ENCODE data around the gene FMN2.
"Not testable (repeated sequence)": the region's sequence is repeated elsewhere in the genome, so short reads cannot be mapped to it uniquely, and the experiment has no call there.

The FMN2 gene

DNA sequence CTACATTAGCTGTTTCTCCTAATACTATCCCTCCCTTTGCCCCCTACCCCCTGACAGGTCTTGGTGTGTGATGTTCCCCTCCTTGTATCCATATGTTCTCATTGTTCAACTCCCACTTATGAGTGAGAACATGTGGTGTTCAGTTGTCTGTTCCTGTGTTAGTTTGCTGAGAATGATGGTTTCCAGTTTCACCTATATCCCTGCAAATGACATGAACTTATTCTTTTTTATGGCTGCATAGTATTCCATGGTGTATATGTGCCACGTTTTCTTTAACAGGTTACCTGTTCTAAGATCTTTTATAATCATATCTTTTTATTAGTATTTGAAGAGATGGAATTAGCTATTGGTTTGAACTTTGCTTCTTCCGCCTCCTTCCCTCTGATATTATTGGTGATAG is 172.8 kb downstream of the FMN2 start:
- DNase-seq, result not testable (repeated sequence)

- no peak for DNase-seq
These were observed 179.4 kb downstream of the FMN2 start for GRCh38 chr1:240271081-240271480.

DNA sequence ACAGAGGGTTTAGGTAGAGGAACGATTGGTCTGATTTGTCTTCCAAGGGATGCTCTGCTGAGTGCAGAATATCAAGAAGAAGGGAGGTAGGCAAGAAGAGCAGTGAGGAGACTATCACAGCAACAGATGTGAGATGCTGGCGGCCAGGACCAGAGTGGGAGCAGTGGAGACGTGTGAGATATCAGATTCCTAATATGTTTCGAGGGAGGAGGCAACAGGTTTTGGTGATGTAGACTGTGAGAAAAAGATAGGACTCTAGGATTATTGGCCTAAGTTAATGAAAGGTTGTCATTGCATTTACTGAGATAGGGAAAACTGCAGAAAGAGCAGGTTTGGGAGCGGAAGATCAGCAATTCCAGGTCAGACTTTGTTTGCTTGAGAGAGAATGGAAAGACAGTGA is 182.9 kb downstream of the FMN2 start:
- no peak for DNase-seq

- not testable (repeated sequence) for DNase-seq
These were observed 183.5 kb downstream of the FMN2 start for GRCh38 chr1:240275219-240275618.

GRCh38 chr1:240278082-240278481 is 186.4 kb downstream of the FMN2 start:
- no peak for DNase-seq

GRCh38 chr1:240280560-240281322 is 189.1 kb downstream of the FMN2 start:
- no peak for DNase-seq

DNA sequence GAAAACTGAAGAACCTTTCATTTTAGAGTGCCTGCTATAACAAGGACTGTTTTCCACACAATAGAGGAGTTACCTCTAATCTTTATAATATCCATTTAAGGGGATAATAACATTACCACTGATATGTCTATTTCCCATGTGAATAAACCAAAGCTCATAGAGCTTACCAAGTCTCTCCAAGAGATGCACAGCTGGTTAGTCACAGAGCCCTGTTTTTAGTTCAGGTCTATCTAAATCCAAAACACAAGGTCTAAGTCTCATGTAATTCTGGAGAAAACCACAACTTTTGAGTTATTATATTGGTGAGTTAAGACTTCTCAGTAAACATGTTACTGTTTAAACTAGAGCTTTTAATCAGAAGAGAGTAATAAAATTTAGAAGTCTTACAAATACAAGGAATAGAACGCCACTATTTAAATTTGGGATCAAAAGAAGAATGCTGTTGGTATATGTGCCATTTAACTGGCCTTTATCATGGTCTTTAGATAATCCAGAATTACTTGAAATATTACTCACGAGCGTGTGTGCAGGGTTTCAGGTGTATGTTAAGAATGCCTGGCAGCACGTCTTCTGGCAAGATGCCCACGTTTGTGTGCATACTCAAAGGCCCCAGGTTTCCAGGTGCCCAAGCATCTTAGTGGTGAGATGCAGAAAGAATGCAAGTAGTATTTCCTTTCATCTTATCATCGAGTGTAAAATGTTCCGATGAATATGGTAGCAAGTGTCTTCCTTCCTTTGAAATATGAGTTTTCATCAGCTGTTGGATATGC is 190.6 kb downstream of the FMN2 start:
- no peak for DNase-seq

- DNase-seq, result no peak
These were observed 193.2 kb downstream of the FMN2 start for GRCh38 chr1:240284656-240285414.

DNA sequence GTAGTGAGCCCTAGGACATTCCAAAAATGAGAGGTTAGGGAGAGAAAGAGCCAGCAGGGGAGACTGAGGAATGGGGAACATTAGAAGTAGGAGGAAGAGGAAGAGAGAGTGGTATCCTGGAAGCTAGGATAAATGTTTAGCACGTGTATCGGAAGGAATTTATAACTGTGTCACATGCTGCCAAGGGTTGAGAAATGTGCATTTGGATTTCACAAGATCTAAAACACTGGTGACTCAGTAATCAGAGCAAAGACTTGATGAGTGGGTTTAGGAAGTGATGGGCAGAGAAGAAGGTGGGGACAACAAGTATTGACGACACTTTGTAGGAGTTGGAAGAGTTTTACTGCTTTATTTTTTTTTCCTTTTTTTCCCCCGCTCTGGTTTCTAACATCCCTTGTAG is 193.9 kb downstream of the FMN2 start:
- DNase-seq, result no peak

- no peak for DNase-seq
These were observed 196.0 kb downstream of the FMN2 start for GRCh38 chr1:240287722-240288121.

DNA sequence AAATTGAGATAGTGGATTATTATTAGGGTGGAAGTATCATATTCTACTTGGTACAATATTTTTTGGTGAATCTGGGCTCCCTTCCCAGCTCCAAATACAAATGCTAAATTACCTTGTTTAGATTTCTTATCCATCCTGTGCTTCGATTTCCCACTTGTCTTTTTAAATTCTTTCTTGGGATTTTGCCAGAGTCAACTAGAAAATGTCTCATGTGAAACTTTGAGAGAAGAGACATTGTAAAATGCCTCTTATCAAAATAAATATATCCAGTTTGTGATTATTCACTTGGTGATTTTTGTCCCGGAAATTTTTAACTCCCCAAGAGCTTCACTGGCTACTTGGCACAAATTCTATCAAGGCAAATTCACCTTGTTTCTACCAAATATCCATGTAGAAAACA is 202.0 kb downstream of the FMN2 start:
- no peak for DNase-seq

DNA sequence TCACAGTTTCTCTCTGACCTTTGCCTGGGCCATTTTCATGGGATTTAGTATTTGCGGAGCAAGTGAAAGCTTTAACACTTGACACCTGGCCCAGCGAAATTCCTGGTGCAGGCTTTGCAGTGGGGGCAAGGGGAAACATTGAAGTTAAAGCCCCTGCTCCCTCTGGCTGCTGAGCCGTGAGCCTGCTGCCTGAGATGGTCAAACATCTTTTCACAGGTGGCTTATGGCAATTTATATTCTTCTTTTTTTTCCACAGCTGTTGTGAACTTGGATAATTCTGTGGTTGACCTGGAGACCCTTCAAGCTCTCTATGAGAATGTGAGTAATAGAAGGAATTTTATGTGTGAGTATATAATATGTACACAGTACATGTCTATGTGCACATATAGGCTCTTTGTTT is 202.9 kb downstream of the FMN2 start:
- no peak for DNase-seq

- DNase-seq, result no peak
These were observed 204.1 kb downstream of the FMN2 start for GRCh38 chr1:240295811-240296210.

- DNase-seq, result no peak
These were observed 212.8 kb downstream of the FMN2 start for GRCh38 chr1:240304466-240304865.

GRCh38 chr1:240306673-240307072 is 215.0 kb downstream of the FMN2 start:
- DNase-seq, result no peak

- DNase-seq, result no peak
These were observed 216.4 kb downstream of the FMN2 start for GRCh38 chr1:240308096-240308495.

- DNase-seq, result no peak
These were observed 218.1 kb downstream of the FMN2 start for GRCh38 chr1:240309769-240310168.

GRCh38 chr1:240310226-240310925 is 218.7 kb downstream of the FMN2 start:
- DNase-seq, result no peak

- DNase-seq, result no peak
These were observed 221.2 kb downstream of the FMN2 start for GRCh38 chr1:240312872-240313271.

DNA sequence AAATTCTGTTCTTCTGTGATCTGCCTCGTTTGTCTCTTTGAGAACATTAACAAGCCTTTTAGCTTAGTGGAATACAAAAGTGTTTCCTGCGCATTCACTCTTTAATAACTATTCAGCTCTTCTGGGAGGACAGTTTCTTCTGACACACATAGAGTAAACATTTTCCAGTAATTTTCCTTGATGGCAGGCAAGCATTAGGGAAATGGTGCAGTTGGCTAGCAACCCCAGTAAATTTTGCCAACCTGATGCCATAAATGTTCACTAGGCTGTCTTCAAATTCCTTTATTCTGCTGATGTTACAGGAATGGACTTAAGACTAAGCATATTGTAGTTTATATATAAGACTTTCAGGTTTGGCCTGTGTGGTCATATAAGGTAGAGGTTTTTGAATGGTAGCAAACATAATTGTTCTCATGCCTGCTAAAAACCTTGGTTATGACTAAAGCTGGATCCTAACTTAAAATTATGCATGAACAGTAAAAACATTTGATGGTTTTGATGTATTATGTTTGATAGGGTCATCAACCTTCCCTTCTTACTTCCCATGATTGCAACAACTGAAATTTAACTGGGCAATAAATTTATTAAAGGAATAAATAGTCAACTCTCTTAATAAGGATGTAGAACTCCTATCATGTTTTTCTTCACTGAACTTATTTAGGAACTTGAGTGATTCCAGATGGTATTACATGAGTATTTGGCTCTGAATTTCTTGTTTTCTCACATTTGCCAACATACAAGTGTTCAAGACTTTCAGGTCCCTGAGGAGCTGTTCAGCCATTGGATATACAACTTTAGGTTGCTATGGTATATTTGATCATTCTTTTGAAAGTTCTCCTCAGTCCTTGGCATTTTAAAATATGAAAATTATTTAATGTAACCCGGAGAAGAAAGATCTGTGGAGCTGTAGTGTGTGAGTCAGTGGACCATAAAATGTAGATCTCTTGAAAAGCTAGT is 223.4 kb downstream of the FMN2 start:
- DNase-seq, result no peak

GRCh38 chr1:240319998-240320397 is 228.3 kb downstream of the FMN2 start:
- DNase-seq, result no peak

DNA sequence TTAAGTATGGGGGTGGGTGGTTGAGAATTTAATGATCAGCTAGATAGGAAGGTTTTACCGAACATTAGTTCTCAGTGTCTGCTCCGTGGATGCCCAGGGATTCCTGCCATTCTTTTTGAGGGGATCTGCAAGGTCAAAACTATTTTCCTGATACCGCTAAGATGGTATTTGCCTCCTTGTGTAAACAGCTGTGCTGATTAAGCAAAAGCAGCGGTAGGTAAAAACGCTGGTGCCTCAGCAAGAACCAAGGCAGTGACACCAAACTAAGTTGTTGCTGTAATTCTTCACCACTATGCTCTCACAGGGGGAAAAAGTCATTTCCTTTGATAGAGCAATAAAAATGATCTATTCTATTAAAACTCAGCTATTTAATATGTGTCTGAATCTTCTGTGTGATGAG is 229.0 kb downstream of the FMN2 start:
- DNase-seq, result no peak
